Astrocyte of the spinal cord (primary cell): ENCODE measurements around the gene UTS2R.
A peak's percentile ranks its signal among the peaks of the same experiment; 100 is the strongest.

Source experiments
- DNase-seq: peaks from one replicate; pipeline ENCODE4 v3.0.0; 2011; ENCODE audit warnings: low read depth, low spot score
- H3K4me3 ChIP-seq: 2 replicates; pipeline ENCODE4 v1.5.1; 2011; ENCODE audit warnings: low read depth, mild to moderate bottlenecking, low read length, moderate library complexity
- in situ Hi-C: cut with HindIII; loops from 2 replicates; pipeline ENCODE4 v1.10.0; 2017; ENCODE audit warnings: low sequenced_read_pairs
- TF ChIP-seq, protein P1 (sequence below): IDR thresholded peaks from 2 replicates; pipeline ENCODE4 v1.5.1; 2012; ENCODE audit warnings: low read depth, mild to moderate bottlenecking, low read length, inconsistent platforms

UTS2R gene

DNA sequence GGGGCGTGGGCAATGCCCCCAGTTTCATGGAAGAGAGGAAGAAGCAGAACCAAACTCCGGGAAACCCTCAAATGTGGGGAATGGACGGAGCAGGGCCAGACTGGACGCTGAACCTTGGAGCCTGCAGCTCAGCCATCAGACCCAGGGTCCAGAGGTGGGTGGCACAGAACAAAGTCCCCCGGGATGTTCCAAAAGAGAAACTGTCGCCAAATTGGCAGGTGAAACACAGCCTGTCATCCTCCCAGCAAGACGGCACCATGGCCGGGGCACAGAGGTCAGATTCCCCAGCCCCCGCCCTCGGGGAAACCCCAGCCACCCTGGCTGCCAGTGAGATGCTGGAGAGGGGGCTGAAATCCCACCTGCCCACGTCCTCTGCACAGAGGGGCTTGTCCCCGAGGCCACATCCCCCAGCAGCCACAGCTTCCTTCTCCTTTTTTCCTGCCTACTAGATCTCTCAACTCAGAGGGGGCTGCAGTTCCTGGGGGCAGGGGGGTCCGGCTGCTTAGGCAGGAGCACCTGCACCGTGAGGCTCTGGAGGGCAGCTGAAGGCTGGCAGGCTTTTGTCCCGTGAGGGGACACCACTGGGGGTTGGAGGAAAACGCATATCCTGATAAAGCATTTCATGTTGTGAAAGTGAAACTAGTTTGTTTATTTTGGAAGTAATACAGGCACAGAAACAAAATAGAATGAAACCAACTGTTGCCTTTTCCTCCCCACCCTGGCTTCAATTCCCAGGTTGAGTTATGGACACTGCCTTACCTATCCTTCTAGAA is 36.8 kb upstream of the UTS2R start:
- in situ Hi-C loops: no loop called here
- peak; percentile 30 for DNase-seq
- peak overlapping the region; percentile 14 for H3K4me3 ChIP-seq
- TF ChIP-seq, protein P1, sequence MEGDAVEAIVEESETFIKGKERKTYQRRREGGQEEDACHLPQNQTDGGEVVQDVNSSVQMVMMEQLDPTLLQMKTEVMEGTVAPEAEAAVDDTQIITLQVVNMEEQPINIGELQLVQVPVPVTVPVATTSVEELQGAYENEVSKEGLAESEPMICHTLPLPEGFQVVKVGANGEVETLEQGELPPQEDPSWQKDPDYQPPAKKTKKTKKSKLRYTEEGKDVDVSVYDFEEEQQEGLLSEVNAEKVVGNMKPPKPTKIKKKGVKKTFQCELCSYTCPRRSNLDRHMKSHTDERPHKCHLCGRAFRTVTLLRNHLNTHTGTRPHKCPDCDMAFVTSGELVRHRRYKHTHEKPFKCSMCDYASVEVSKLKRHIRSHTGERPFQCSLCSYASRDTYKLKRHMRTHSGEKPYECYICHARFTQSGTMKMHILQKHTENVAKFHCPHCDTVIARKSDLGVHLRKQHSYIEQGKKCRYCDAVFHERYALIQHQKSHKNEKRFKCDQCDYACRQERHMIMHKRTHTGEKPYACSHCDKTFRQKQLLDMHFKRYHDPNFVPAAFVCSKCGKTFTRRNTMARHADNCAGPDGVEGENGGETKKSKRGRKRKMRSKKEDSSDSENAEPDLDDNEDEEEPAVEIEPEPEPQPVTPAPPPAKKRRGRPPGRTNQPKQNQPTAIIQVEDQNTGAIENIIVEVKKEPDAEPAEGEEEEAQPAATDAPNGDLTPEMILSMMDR: no peak

DNA sequence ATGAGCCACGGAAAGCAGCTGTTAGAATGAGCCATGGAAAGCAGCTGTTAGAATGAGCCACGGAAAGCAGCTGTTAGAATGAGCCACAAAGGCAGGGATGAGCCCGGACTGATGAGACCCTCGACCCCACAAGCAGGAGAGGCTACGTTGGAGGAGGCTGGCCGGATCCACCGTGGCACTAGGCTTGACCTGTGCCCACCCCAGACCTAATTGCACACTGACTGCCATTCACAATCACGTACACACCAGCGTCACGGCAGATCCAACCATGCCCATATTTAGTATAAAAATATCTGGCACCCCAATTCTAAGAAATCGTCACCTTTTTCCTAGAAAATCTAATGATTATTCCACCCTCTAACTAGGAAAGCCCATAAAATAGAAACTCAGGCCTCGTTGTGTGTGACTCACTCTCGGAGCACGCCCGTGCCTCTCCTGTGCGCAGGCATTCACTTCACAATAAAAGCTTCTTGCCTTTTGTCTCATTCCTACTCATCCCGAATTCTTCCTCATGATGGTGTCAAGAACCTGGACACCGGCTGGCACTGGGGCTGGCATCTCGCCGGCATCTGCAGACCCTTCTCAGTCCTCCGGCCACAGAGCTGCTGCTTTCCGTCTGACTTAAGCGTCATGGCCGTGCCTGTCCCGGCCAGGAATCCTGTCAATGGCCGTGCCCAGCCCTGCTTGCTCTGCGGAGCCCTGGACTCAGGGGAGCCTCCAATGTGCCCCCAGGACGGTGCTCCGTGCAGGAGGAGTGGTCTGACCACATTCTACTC is 32.5 kb upstream of the UTS2R start:
- H3K4me3 ChIP-seq: peak overlapping the region; percentile 17
- DNase-seq: peak; percentile 72
- in situ Hi-C loops: no loop called here
- TF ChIP-seq, protein P1: no peak

DNA sequence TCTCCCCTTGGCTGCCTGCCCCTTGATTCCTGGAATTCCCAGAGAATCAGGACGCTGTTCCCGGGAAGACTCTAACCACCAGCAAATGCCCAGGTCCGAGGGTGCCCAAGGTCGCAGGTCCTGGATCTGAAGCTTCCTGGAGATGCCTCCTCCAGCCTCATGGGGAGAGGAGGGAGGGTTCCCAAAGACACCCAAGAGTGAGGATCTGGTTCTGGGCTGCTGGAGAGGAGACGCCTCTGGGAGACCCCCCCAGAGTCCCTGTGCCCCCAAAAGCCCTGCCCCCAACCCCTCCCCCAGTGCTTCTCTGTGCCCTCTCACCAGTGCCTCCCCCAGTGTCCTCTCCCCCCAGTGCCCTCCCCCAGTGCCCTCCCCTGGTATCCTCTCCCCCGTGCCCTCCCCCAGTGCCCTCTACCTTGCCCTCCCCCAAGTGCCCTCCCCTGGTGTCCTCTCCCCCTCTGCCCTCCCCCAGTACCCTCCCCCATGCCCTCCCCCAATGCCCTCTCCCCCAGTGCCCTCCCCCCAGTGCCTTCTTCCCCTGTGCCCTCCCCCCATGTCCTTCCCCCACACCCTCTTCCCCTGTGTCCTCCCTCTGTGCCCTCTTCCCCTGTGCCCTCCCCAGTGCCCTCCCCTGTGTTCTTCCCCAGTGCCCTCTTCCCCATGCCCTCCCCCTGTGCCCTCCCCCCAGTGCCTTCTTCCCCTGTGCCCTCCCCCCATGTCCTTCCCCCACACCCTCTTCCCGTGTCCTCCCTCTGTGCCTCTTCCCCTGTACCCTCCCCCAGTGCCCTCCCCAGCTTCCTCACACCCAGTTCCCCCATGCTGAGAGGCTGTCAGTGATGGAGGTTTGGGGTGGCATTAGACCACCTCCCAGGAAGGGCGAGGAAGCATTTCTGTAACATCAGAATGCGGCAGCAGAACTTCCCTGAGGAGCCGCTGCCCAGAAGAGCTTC is 31.7 kb upstream of the UTS2R start:
- TF ChIP-seq, protein P1: no peak
- in situ Hi-C loops: loop anchor here (10.0 kb wide), 1 partner anchor 75 kb away; the partner anchor contains the start of genes HEXD and OGFOD3
- DNase-seq: no peak
- H3K4me3 ChIP-seq: peak overlapping the region; percentile 17

DNA sequence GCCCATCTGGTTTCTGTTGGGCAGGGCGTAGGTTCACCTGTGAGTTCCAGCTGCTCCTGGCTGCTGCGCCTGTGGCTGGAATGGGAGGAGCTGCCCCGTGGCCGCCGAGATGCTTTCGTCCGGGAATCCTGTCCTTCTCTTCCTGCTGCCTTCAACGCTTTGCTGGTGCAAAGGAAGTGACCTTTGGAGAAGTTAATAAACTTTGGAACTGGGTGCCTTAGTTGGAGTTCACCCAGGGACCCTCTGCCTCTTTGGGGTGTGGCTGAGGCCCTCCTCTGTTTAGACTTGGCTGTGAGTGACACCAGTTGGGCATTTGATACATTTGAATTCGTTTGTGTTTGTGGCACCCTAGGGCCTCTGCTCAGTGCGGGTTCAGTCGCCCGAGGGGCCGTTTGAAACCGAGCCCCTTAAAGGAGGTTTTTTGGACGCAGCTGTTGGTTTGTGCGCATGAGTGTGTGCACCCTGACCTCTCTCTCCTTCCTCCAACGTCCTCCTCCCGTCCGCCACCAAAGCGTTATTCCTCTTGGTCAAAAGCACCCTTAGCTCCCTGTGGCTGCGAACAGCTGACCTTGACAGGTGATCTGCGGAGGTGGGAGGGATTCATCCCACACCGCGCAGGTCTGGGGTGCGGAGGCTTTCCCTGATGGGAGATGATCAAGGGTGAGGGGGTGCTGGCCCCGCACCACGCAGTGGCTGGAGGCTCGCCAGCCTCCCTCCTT is 29.0 kb upstream of the UTS2R start:
- in situ Hi-C loops: loop anchor here (10.0 kb wide), 1 partner anchor 72 kb away; the partner anchor contains the start of genes HEXD and OGFOD3
- TF ChIP-seq, protein P1: no peak
- no peak for DNase-seq
- no peak overlapping the region for H3K4me3 ChIP-seq

DNA sequence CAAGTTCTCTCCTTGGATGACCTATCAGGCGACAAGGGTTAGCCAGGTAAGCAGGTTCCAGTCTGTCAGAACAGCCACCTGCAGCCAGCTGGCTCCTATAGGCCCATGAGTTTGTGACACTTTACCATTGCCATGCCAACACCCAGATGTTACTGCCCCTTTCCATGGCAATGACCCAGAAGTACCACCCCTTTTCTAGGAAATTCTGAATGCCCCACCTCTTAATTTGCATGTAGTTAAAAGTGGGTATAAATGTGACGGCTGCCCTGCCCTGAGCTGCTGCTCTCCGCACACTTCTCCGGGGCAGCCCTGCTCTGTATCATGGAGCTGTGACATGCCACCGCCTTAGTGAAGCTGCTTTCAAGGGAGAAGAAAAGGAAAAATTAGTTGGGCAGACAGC is 28.0 kb upstream of the UTS2R start:
- no peak for DNase-seq
- TF ChIP-seq, protein P1: no peak
- in situ Hi-C loops: loop anchor here (10.0 kb wide), 1 partner anchor 71 kb away; the partner anchor contains the start of genes HEXD and OGFOD3
- no peak overlapping the region for H3K4me3 ChIP-seq
